DND-41 (cell line): Measurements from ENCODE around the gene RIIAD1.

Source experiments
- CTCF ChIP-seq: IDR thresholded peaks from 2 replicates; pipeline ENCODE4 v1.5.1; 2012; ENCODE audit warnings: borderline replicate concordance, low read length, moderate library complexity, mild to moderate bottlenecking; ENCODE audit not compliant: poor library complexity, severe bottlenecking; ENCODE audit errors: extremely low read depth
- EZH2 ChIP-seq: IDR thresholded peaks from 3 replicates; pipeline ENCODE4 v1.6.1; 2012; ENCODE audit warnings: borderline replicate concordance, low read depth, mild to moderate bottlenecking, moderate library complexity, low read length, inconsistent platforms; ENCODE audit not compliant: severe bottlenecking

- TF ChIP-seq CTCF = no peak
- no peak for TF ChIP-seq EZH2
Observed at GRCh38 chr1:151705146-151705545, 16.2 kb upstream of the RIIAD1 start.
